Fibroblast of villous mesenchyme (primary cell): ENCODE results near the gene KANK2. TPM values are rescaled to one million over a fixed set of nuclear protein-coding genes. Genes with fewer than 3 reads are reported as not detected.
A peak's percentile ranks its signal among the peaks of the same experiment; 100 is the strongest.
"Not testable (repeated sequence)": the region's sequence is repeated elsewhere in the genome, so short reads cannot be mapped to it uniquely, and the experiment has no call there.

ENCODE experiments used
- DNase-seq: peaks from one replicate; pipeline ENCODE4 v3.0.0-alpha.2; 2010; ENCODE audit warnings: low read depth
- H3K4me3 ChIP-seq: 2 replicates; pipeline ENCODE4 v1.5.1; 2011; ENCODE audit warnings: low read depth, mild to moderate bottlenecking, low read length
- total RNA-seq: library from RNA; depleted of rRNA; stranded (reverse); fragments of >200 nt; gene quantifications from 2 replicates; pipeline ENCODE4 v1.2.3, GENCODE V29; 2012
- TF ChIP-seq, protein P1 (sequence below): IDR thresholded peaks from 2 replicates; pipeline ENCODE4 v1.5.1; 2012; ENCODE audit warnings: low read depth, mild to moderate bottlenecking, low read length; ENCODE audit not compliant: insufficient read depth

KANK2 gene
- total RNA-seq, 1 donor, result 253 TPM

GRCh38 chr19:11130824-11131455 is 66.4 kb downstream of the KANK2 start:
- peak; percentile 77 for DNase-seq
- TF ChIP-seq, protein P1, sequence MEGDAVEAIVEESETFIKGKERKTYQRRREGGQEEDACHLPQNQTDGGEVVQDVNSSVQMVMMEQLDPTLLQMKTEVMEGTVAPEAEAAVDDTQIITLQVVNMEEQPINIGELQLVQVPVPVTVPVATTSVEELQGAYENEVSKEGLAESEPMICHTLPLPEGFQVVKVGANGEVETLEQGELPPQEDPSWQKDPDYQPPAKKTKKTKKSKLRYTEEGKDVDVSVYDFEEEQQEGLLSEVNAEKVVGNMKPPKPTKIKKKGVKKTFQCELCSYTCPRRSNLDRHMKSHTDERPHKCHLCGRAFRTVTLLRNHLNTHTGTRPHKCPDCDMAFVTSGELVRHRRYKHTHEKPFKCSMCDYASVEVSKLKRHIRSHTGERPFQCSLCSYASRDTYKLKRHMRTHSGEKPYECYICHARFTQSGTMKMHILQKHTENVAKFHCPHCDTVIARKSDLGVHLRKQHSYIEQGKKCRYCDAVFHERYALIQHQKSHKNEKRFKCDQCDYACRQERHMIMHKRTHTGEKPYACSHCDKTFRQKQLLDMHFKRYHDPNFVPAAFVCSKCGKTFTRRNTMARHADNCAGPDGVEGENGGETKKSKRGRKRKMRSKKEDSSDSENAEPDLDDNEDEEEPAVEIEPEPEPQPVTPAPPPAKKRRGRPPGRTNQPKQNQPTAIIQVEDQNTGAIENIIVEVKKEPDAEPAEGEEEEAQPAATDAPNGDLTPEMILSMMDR, result peak; percentile 92
- H3K4me3 ChIP-seq, result no peak overlapping the region

DNA sequence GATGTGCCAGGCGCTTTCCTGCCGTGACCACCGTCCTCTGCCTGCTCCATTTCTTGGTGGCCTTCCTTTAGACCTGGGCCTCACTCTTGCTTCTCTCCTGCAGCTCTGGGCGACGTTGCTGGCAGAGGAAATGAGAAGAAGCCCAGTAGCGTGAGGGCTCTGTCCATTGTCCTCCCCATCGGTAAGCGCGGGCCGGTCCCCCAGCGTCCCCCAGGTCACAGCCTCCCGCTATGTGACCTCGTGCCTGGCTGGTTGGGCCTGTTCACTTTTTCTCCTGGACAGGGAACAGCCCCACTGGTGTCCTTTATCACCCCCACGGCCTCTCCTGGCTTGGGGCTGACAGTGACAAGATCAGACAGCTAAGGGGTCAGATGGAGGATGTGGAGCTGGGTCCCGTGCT is 69.4 kb downstream of the KANK2 start:
- no peak overlapping the region for H3K4me3 ChIP-seq
- DNase-seq, result no peak
- TF ChIP-seq, protein P1, result no peak

GRCh38 chr19:11125994-11126685 is 71.2 kb downstream of the KANK2 start:
- TF ChIP-seq, protein P1, result peak; percentile 78
- DNase-seq, result peak; percentile 81
- no peak overlapping the region for H3K4me3 ChIP-seq

DNA sequence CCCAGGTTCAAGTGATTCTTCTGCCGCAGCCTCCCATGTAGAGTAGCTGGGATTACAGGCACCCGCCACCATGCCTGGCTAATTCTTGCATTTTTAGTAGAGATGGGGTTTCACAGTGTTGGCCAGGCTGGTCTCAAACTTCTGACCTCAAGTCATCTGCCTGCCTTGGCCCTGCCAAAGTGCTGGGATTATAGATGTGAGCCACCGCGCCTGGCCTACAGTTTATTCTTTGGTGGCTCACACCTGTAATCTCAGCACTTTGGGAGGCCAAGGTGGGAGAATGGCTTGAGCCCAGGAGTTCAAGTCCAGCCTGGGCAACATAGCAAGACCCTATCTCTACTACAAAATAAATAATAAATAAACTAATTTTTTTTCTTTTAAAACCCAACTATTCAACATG is 73.2 kb downstream of the KANK2 start:
- not testable (repeated sequence) for DNase-seq, H3K4me3 ChIP-seq

GRCh38 chr19:11123114-11123513 is 74.2 kb downstream of the KANK2 start:
- H3K4me3 ChIP-seq, result no peak overlapping the region
- TF ChIP-seq, protein P1, result no peak
- DNase-seq, result no peak

DNA sequence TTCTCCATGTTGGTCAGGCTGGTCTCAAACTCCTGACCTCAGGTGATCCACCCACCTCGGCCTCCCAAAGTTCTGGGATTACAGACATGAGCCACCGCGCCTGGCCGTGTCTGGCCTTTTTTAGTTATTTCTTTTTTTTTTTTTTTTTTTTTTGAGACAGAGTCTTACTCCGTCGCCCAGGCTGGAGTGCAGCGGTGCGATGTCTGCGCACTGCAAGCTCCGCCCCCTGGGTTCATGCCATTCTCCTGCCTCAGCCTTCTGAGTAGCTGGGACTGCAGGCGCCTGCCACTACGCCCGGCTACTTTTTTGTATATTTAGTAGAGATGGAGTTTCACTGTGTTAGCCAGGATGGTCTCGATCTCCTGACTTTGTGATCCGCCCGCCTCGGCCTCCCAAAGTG is 75.4 kb downstream of the KANK2 start:
- DNase-seq, result not testable (repeated sequence)

GRCh38 chr19:11116507-11116906 is 80.8 kb downstream of the KANK2 start:
- TF ChIP-seq, protein P1, result no peak
- no peak for DNase-seq

More for the DNA sequence above, 75.4 kb downstream of the KANK2 start:
- H3K4me3 ChIP-seq, result not testable (repeated sequence)

More at GRCh38 chr19:11116507-11116906, 80.8 kb downstream of the KANK2 start:
- H3K4me3 ChIP-seq, result no peak overlapping the region
